Psoas muscle (tissue), 8 donors: ENCODE results near the gene PAK5. TPM values are rescaled to one million over a fixed set of nuclear protein-coding genes. Genes with fewer than 3 reads are reported as not detected.

ENCODE experiments used
- ATAC-seq, 4 donors: fragments of 200-7000 bp; cut with Tn5 transposase; one replicate each; pipeline ENCODE4 v1.9.1; 2020; ENCODE audit warnings: moderate library complexity in 3 of 4, mild to moderate bottlenecking in 2 of 4
- DNase-seq, 2 donors: peaks; one replicate each; pipeline ENCODE4 v3.0.0-alpha.2; 2020
- H3K27ac ChIP-seq: fragments of 200-600 bp; one replicate; pipeline ENCODE4 v1.8.0; 2022
- H3K27me3 ChIP-seq, 3 donors: fragments of 200-600 bp in 1 of 3; one replicate each; pipeline versions ENCODE4 v1.6.1 to v1.8.0; 2013 to 2022; ENCODE audit warnings: low read length in 2 of 3, mild to moderate bottlenecking in 2 of 3, moderate library complexity in 1 of 3; ENCODE audit not compliant: insufficient read depth in 3 of 3
- H3K36me3 ChIP-seq, 2 donors: fragments of 200-600 bp in 1 of 2; one replicate each; pipeline versions ENCODE4 v1.6.1 to v1.8.0; 2013 to 2022; ENCODE audit warnings: low read depth in 1 of 2, mild to moderate bottlenecking in 1 of 2, moderate library complexity in 1 of 2; ENCODE audit not compliant: insufficient read depth in 1 of 2
- H3K4me1 ChIP-seq: fragments of 200-600 bp; one replicate; pipeline ENCODE4 v1.8.0; 2022
- H3K4me3 ChIP-seq: fragments of 200-600 bp; one replicate; pipeline ENCODE4 v1.8.0; 2022; ENCODE audit warnings: mild to moderate bottlenecking
- H3K9me3 ChIP-seq: fragments of 200-600 bp; one replicate; pipeline ENCODE4 v1.8.0; 2022
- WGBS, 3 donors: extraction: QIAGEN DNeasy Blood & Tissue Kit; methylation state at CpG; one replicate each; pipeline versions ENCODE4 v1.1.6 to v1.1.7; 2013; 5-methylcytosine and 5-hydroxymethylcytosine counted together
- intact Hi-C, 2 donors: fragments of 100-400 bp; cut with DNase I; formaldehyde crosslinking; loops; one replicate each; pipeline versions ENCODE4 v1.11.0 to v1.14.2; 2022
- polyA plus RNA-seq, 3 donors: library from polyadenylated mRNA; stranded (reverse); fragments of 200-250 nt; gene quantifications; one replicate each; pipeline ENCODE4 v1.2.3, GENCODE V29; 2013
- total RNA-seq, 4 donors: library from RNA; stranded (reverse); fragmentation: NEBNext Ultra II Directional in 2 of 4; extraction: Animal tissue kit (Norgen Biotek cat#: 25700) in 2 of 4; gene quantifications; one replicate each; pipeline versions ENCODE4 v1.2.1 to v1.2.4, GENCODE V29; 2021 to 2023
- TF ChIP-seq, protein P1 (sequence below): fragments of 200-600 bp; IDR thresholded peaks from one replicate; pipeline ENCODE4 v1.8.0; 2022; ENCODE audit warnings: antibody characterized with exemption
- donor health status: healthy with polysubstance abuse.
- donor health status: DM: no; HTN: no; CAD: no; lungs with moderate emphysema.
- donor health status: Bipolar disorder and iron deficiency.
- donor health status: healthy.
- donor health status: DM: yes; HTN: yes; CAD: no.
- donor health status: DM: no; HTN: no; CAD: no.
- donor health status: DM: no; HTN: no; CAD: no.
- donor health status: DM: yes; HTN: yes; CAD: no.

The PAK5 gene
- total and polyA plus RNA-seq, 7 donors: 0.01 TPM; not detected in 6

DNA sequence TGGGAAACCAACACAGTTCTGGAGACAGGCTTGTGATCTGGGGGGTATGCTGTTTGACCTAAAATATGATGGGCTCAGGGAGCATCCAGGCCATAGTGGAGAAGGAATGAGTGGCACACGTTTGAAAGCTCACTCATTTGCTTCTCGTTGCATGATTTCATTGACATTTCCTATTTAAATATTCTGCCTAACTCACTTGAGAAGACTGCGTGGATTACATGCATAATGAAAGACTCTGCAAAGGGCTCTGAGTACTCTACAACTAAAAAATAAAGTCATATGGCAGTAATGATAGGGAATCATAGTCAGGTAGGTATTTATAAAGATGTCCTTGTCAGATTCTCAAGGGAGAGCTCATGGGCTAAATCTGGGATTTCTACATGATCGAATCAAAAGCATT lies 206.6 kb downstream of the PAK5 start:
- H3K9me3 ChIP-seq: no peaks in the 10 kb centered on the region
- no peak overlapping the region for H3K4me3 ChIP-seq
- no peaks in the 10 kb centered on the region for H3K36me3 ChIP-seq
- intact Hi-C loops: no loop called here
- H3K27ac ChIP-seq: no peak overlapping the region
- 61 to 66% (median 65%) methylated on average over 4 of the region's 4 CpGs for WGBS, 3 donors
- TF ChIP-seq, protein P1, sequence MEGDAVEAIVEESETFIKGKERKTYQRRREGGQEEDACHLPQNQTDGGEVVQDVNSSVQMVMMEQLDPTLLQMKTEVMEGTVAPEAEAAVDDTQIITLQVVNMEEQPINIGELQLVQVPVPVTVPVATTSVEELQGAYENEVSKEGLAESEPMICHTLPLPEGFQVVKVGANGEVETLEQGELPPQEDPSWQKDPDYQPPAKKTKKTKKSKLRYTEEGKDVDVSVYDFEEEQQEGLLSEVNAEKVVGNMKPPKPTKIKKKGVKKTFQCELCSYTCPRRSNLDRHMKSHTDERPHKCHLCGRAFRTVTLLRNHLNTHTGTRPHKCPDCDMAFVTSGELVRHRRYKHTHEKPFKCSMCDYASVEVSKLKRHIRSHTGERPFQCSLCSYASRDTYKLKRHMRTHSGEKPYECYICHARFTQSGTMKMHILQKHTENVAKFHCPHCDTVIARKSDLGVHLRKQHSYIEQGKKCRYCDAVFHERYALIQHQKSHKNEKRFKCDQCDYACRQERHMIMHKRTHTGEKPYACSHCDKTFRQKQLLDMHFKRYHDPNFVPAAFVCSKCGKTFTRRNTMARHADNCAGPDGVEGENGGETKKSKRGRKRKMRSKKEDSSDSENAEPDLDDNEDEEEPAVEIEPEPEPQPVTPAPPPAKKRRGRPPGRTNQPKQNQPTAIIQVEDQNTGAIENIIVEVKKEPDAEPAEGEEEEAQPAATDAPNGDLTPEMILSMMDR: no peak
- H3K27me3 ChIP-seq: peaks cover 0 to 2% (median 0%) of the 10 kb centered on the region in 3 donors
- no peaks in the 10 kb centered on the region for H3K4me1 ChIP-seq
- DNase-seq: no peak
- no peak for ATAC-seq

- TF ChIP-seq, protein P1: no peak
- Histone ChIP-seq H3K4me1 (no peaks in the 10 kb centered on the region), H3K9me3 (no peaks in the 10 kb centered on the region), H3K27ac (no peak overlapping the region), H3K36me3 (no peaks in the 10 kb centered on the region), H3K4me3 (no peak overlapping the region), H3K27me3 (peaks cover 0 to 2% (median 0%) of the 10 kb centered on the region in 3 donors)
- no peak for ATAC-seq
- intact Hi-C loops: no loop called here
- DNase-seq: no peak
- 41 to 65% (median 55%) methylated on average over 2 of the region's 2 CpGs for WGBS, 3 donors
These were observed 208.3 kb downstream of the PAK5 start for GRCh38 chr20:9630554-9630953.

GRCh38 chr20:9629831-9630230 lies 209.0 kb downstream of the PAK5 start:
- Histone ChIP-seq H3K4me1 (no peaks in the 10 kb centered on the region), H3K4me3 (no peak overlapping the region), H3K9me3 (no peaks in the 10 kb centered on the region), H3K36me3 (no peaks in the 10 kb centered on the region), H3K27ac (no peak overlapping the region), H3K27me3 (peaks cover 0 to 2% (median 0%) of the 10 kb centered on the region in 3 donors)
- ATAC-seq: no peak
- no peak for DNase-seq
- TF ChIP-seq, protein P1: no peak
- intact Hi-C loops: loop anchor here in 1 of 2 donors (10.0 kb wide), 1 partner anchor 465 kb away; no protein-coding TSS in a partner anchor
- WGBS, 3 donors: 79 to 84% (median 81%) methylated on average over 5 of the region's 5 CpGs

DNA sequence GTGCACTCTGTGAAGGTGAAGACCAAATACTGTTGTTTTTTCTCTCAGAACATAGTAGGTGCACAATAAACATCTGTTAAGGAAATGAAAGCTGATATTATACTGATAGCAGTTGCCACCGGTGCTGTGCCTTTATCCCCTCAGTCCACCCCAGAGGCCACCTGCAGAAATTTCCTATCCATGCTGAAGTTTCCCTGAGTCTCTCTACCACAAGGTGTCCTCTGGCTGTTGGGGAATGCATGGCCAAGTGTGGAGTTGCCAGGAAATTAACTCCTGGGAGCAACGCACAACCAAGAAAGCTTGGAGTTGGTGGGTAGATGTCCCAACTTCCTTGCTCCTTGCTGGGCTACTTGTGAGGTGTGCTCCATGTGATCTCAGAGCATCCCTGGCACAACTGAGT lies 210.3 kb downstream of the PAK5 start:
- Histone ChIP-seq H3K36me3 (no peaks in the 10 kb centered on the region), H3K27ac (no peak overlapping the region), H3K27me3 (peaks cover 0 to 2% (median 0%) of the 10 kb centered on the region in 3 donors), H3K4me1 (no peaks in the 10 kb centered on the region), H3K4me3 (no peak overlapping the region), H3K9me3 (no peaks in the 10 kb centered on the region)
- WGBS, 3 donors: 69 to 81% (median 79%) methylated on average over 2 of the region's 2 CpGs
- no peak for DNase-seq
- TF ChIP-seq, protein P1: no peak
- ATAC-seq: no peak
- intact Hi-C loops: loop anchor here in 1 of 2 donors (10.0 kb wide), 1 partner anchor 466 kb away; no protein-coding TSS in a partner anchor

DNA sequence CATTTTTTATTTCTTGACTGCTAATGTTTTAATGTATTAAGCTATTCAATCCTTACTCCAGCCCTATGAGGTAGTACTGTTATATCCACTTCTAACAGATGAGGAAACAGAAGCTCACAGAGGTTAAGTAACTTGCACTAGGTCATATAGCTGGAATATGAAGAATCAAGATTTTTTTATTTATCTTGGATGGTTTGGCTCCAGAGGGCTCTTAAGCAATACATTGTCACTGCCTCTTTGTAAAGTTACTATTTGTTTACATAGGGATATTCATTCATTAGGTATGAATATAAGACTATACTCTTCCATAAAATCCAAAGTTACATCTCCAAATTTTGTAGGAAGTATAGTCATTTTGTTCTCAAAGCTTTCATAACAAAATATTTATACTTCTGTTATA lies 210.7 kb downstream of the PAK5 start:
- Histone ChIP-seq H3K27me3 (peaks cover 0 to 2% (median 0%) of the 10 kb centered on the region in 3 donors), H3K36me3 (no peaks in the 10 kb centered on the region), H3K9me3 (no peaks in the 10 kb centered on the region), H3K27ac (no peak overlapping the region), H3K4me3 (no peak overlapping the region), H3K4me1 (no peaks in the 10 kb centered on the region)
- no peak for DNase-seq
- intact Hi-C loops: loop anchor here in 1 of 2 donors (10.0 kb wide), 1 partner anchor 467 kb away; no protein-coding TSS in a partner anchor
- ATAC-seq: no peak
- TF ChIP-seq, protein P1: no peak
